Measurements from ENCODE around the gene CRHR1.

DNA sequence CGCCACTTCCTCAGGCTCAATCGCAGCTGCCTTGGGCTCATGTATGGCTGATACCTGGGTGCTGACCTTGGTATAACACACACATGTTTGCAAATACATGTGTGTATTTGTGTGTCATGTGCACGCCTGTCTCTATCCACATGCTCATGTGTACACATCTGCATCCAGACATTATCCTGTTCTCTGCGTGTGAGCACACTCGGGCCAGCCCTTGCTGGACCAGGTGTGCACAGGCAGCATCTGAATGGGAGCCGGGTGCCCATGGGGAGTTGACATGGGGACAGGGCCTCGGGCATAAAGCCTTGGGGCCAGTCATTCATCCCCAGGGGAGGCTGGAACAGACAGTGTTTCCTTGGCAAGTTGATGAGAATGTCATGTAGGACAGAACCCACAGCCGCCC lies 29.1 kb upstream of the CRHR1 start:
- no peak for TF ChIP-seq TAF1 (IDR thresholded peaks at IDR 0.05; ENCODE audit: borderline replicate concordance, low read depth, low read length)
- TF ChIP-seq POLR2A (IDR thresholded peaks at IDR 0.05; ENCODE audit: low read depth, low read length) = no peak

Data from GM12892 (cell line).